H1 (cell line): ENCODE data around the gene MARVELD2. TPM values are rescaled to one million over a fixed set of nuclear protein-coding genes. Genes with fewer than 3 reads are reported as not detected.

Experiments used
- BCL11A ChIP-seq, 2 experiments: IDR thresholded peaks; one replicate each; pipeline ENCODE4 v1.6.1; 2011; ENCODE audit warnings: low read depth in 2 of 2, low read length in 2 of 2, mild to moderate bottlenecking in 2 of 2
- CBX5 ChIP-seq: fragments of 300-800, 300-1000 bp; sonication (generic); IDR thresholded peaks from 2 replicates; pipeline ENCODE4 v1.7.1; 2016; ENCODE audit warnings: antibody characterized with exemption, low read length, low read depth
- CHD1 ChIP-seq: IDR thresholded peaks from 2 replicates; pipeline ENCODE4 v1.6.1; 2012; ENCODE audit warnings: low read depth, low read length, improper control_type of control experiment
- JUND ChIP-seq: IDR thresholded peaks from 2 replicates; pipeline ENCODE4 v1.6.1; 2011; ENCODE audit warnings: mild to moderate bottlenecking, improper control_type of control experiment, low read length
- KDM4A ChIP-seq: IDR thresholded peaks from one replicate; pipeline ENCODE4 v1.7.1; 2012; ENCODE audit warnings: low read depth, mild to moderate bottlenecking, moderate library complexity, low read length, inconsistent platforms; ENCODE audit not compliant: severe bottlenecking
- NRF1 ChIP-seq: IDR thresholded peaks from 2 replicates; pipeline ENCODE4 v1.6.1; 2011; ENCODE audit warnings: mild to moderate bottlenecking, low read depth, low read length, improper control_type of control experiment
- POLR2AphosphoS5 ChIP-seq: IDR thresholded peaks from 2 replicates; pipeline ENCODE4 v1.6.1; 2011; ENCODE audit warnings: low read depth, low read length
- SIN3A ChIP-seq, 2 experiments: IDR thresholded peaks in 1 of 2; conservative IDR thresholded peaks in 1 of 2; 2 replicates each; pipeline ENCODE4 v1.6.1; 2011 to 2012; ENCODE audit warnings: low read length in 2 of 2, improper control_type of control experiment in 1 of 2, low read depth in 1 of 2, mild to moderate bottlenecking in 1 of 2
- polyA plus RNA-seq, 7 experiments: library from polyadenylated mRNA; depleted of rRNA in 3 of 7; stranded (reverse) in 5 of 7; unstranded in 2 of 7; fragments of >200 nt in 5 of 7; fragments of 200-250 nt in 2 of 7; gene quantifications; 1 replicate in 5 of 7; 2 replicates in 1 of 7; 4 replicates in 1 of 7; pipeline versions ENCODE4 v1.2.1 to v1.2.3, GENCODE V29; 2011 to 2013; ENCODE audit warnings: missing spikeins in 2 of 7, mixed read lengths in 2 of 7
- total RNA-seq: library from RNA; stranded (reverse); fragmentation: NEBNext Ultra II Directional; extraction: Animal tissue kit (Norgen Biotek cat#: 25700); gene quantifications from 2 replicates; pipeline ENCODE4 v1.2.1, GENCODE V29; 2021

Gene MARVELD2
- total and polyA plus RNA-seq, 2 of the 8 experiments (the other 6 are each of a cell fraction or from before 2014, with no cell fraction given) = 18.7 to 31.0 TPM

DNA sequence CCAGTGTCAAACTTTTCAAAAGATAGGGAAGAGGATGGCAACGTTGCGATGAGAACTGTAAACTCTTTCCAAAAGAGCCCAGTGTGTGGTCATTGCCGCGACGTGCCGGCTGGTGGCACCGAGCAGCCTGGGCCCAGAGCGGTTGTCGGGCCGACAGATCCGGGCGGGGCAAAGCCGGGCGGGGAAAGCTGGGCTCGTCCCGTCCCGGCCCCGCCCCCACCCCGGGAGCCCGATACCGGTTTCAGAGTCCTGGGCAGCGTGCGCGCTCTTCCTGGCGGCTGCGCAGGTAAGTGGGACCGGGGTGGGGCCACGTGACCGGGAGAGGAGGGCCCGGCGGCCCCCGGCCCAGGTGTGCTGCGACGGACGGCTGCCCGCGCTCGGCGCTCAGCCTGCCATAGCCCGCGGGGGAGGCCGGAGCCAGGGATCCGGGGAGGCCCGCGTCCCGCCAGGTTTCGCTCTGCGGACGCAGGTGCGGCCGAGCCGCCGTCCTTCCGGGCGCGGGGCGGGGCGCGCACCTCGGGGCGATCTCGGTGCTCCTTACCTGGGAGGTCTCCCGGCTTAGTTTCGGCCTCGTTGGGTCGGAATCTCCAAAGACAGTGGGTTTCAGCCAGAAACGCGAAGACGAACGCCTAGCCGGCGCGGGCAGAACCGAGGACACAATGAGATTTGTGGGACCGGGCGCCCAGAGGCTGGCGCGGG is at the start of gene MARVELD2 (continued):
- TF ChIP-seq BCL11A (IDR thresholded peaks at IDR 0.05; ENCODE audit: low read depth in 2 of 2, low read length in 2 of 2) (no peak), POLR2AphosphoS5 (peak; percentile 78), NRF1 (peak; percentile 58), KDM4A (peak; percentile 51), JUND (no peak), CBX5 (no peak), SIN3A (conservative IDR thresholded peaks at IDR 0.05 in 1 of 2, IDR thresholded peaks at IDR 0.05 in 1 of 2; ENCODE audit: low read depth in 1 of 2, low read length in 2 of 2) (peak in 1 of 2 experiments; percentile 71; a peak in 2 of 4 replicates), CHD1 (no peak)
- TF ChIP-seq, all 59 proteins: peak for 20
